ENCODE results near the gene ZBTB42.

Gene ZBTB42

DNA sequence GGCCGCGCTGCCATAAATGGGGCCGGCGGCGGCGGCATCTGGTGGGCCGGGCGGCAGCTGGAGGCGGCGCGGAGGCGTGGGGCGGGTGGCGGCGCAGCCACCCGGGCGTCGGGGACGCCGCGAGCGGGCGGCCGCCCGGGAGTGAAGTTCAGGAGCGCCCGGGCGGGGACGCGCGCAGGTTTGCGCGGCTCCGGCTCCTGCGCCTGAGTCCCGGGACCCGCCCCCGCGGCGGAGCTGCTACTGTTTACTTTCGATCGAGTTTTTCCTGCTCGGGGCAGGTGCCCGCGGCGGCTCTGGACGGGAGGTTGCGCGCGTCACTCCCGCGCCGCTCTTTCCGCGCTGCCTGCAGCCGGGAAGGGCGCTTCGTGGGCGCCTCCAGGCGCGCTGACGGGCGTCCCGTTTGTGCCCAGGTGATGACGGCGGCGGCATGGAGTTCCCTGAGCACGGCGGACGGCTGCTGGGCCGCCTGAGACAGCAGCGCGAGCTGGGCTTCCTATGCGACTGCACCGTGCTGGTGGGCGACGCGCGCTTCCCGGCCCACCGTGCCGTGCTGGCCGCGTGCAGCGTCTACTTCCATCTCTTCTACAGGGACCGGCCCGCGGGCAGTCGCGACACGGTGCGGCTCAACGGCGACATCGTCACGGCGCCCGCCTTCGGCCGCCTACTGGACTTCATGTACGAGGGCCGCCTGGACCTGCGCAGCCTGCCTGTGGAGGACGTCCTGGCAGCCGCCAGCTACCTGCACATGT is at the start of gene ZBTB42:
Gene ZBTB42, plus strand, starts transcription at position 331 of the 749 bp plus-strand sequence. Its CDS starts 97 bp downstream, at position 428.
- peak; percentile 47 for DNase-seq

DNA sequence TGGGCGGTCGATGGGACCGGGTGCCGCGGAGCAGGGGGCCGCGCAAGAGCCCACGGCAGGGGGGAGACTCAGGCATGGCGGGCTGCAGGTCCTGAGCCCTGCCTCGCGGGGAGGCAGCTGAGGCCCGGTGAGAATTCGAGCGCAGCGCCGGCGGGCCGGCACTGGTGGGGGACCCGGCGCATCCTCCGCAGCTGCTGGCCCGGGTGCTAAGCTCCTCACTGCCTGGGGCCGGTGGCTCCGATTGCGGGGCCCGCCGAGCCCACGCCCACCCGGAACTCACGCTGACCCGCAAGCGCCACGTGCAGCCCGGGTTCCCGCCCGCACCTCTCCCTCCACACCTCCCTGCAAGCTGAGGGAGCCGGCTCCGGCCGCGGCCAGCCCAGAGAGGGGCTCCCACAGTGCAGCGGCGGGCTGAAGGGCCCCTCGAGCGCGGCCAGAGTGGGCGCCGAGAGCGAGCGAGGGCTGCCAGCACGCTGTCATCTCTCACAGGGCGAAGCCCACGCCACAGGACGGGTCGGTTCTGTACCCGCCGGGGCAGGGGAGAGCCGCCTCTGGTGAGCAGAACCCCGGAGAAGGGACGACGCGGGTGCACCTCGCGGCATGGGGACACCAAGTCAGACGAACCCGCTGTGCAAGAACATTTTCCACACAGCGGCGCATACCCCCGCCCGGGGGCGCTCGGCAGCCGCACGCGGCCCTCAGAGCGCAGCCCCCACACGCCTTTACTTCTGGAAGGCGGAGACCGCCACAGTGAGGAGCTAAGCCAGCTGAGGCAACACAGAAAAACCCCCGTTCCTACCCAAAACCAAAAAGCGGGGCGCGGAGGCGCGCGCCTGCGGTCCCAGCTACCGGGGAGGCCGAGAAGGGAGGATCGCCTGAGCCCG is 49.1 kb upstream of the ZBTB42 start:
- in situ Hi-C loops (cut with MboI; ENCODE audit: low pct_unique_long_range_greater_than_20kb, low sequenced_read_pairs): no loop called here
- DNase-seq: no peak

More for the DNA sequence above, at the start of gene ZBTB42:
- in situ Hi-C loops (cut with MboI; ENCODE audit: low pct_unique_long_range_greater_than_20kb, low sequenced_read_pairs): no loop called here

DNA sequence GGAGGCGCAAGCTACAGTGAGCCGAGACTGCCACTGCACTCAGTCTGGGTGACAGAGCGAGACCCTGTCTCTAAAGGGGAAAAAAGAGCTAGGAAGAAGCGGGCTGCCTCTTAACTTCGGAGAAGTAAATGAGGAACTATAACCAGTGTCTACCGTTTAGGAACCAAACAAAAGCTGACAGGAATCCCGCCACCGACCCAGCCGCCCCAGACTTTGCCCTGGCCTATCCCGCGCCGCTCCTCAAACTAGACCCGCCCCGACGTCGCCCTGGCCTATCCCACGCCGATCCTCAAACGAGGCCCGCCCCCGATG is 48.5 kb upstream of the ZBTB42 start:
- in situ Hi-C loops (cut with MboI; ENCODE audit: low pct_unique_long_range_greater_than_20kb, low sequenced_read_pairs): no loop called here
- no peak for DNase-seq

- in situ Hi-C loops (cut with MboI; ENCODE audit: low pct_unique_long_range_greater_than_20kb, low sequenced_read_pairs): no loop called here
- DNase-seq: peak; percentile 100
These were observed 48.0 kb upstream of the ZBTB42 start, which contains the start of gene SIVA1 for GRCh38 chr14:104752735-104753527. Gene SIVA1 (plus strand): TSS chr14:104753147. CDS start chr14:104753202, 55 bp downstream.

DNA sequence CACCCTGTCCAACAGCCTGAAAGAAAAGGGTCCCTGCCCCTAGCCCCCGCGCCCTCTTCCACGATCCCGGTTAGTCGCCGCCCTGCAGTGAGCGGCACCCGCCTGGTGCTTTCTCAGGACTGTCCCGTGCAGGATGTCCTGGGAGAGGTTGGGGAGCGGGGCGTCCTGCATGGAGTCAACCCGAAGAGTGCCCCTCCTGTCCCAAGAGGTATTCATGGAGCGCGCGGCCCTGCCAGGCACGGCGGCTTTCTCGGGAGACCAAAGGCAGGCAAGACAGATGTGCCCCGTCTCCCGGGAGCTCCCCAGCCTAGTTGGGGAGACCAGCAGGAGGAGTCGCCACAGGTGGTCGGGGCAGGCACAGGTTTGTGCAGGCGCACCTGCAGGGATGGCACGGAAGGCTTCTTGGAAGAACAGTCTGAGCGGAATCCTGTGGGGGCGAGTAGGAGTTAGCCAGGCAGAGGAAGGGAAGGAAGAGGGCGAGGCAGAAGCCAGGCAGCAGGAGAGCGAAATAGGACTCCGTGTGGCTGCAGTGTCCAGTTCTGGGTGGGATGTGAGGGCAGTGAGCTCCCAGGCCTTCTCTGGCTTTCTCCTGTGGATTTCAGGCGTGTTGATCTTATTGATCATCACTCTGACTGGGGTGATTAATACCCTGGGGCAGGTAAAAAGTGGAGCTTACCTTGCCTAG is 47.2 kb upstream of the ZBTB42 start:
- in situ Hi-C loops (cut with MboI; ENCODE audit: low pct_unique_long_range_greater_than_20kb, low sequenced_read_pairs): no loop called here
- DNase-seq: peak; percentile 15

GRCh38 chr14:104754213-104754851 is 46.6 kb upstream of the ZBTB42 start:
- in situ Hi-C loops (cut with MboI; ENCODE audit: low pct_unique_long_range_greater_than_20kb, low sequenced_read_pairs): no loop called here
- DNase-seq: no peak

DNA sequence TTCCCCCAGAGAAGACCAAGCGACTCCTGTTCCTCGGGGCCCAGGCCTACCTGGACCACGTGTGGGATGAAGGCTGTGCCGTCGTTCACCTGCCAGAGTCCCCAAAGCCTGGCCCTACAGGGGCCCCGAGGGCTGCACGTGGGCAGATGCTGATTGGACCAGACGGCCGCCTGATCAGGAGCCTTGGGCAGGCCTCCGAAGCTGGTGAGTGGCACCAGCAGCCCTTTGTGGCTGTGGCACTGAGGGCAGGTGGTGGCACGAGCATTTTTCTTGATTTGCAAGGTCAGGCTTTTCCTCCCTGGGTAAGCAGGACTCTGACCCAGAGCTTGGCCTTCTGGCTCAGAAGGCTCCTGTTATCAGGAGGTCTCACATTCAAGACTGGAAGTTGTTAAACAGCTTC is 45.3 kb upstream of the ZBTB42 start:
- in situ Hi-C loops (cut with MboI; ENCODE audit: low pct_unique_long_range_greater_than_20kb, low sequenced_read_pairs): no loop called here
- DNase-seq: no peak

DNA sequence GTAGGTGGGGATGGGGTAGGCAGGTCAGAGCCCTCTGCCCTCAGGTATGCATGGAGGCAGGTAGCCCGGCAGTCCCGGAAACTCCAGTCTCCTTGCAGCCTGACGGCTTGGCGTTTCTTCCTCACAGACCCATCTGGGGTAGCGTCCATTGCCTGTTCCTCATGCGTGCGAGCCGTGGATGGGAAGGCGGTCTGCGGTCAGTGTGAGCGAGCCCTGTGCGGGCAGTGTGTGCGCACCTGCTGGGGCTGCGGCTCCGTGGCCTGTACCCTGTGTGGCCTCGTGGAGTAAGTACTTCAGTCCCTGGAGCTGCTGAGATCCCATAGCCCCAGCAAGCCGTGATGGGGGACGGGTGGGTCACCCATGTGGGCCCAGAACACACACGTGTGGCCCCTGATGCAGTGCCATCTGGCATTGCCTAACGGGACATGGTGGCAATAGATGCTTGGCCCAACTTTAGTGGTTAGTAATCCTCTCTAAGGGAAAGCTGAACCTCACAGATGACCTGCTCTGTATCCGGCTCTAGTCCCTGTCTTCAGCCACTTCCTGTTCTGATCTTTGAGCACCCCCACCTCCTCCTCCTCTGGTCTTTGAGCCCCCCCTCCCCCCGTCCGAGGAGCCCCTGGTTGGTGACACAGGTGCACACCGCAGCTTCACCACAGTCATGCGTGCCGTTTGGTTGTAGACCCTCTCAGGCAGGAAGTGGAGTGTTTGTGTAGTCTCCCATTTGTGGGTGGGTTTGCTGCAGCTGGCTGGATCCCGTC is 44.2 kb upstream of the ZBTB42 start:
- no peak for DNase-seq
- in situ Hi-C loops (cut with MboI; ENCODE audit: low pct_unique_long_range_greater_than_20kb, low sequenced_read_pairs): no loop called here

DNA sequence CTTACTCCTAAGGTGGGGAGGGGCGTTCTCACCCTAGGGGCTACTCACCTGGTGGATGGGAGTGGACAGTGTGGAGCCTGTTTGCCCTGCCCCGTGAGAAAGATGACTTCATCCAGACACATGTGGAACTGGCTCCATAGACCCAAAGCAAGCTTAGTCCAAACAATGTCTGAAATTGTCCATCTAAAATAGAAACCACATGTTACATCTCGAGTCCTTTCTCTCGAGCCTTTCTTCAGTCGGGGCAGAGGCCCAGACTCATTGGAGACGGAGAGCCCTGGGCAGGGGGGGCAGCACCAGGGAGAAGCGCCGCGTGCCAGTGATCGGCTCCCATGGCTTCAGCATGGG is 43.7 kb upstream of the ZBTB42 start:
- in situ Hi-C loops (cut with MboI; ENCODE audit: low pct_unique_long_range_greater_than_20kb, low sequenced_read_pairs): no loop called here
- no peak for DNase-seq

- in situ Hi-C loops (cut with MboI; ENCODE audit: low pct_unique_long_range_greater_than_20kb, low sequenced_read_pairs): no loop called here
- DNase-seq: no peak
These were observed 43.1 kb upstream of the ZBTB42 start for GRCh38 chr14:104757681-104758392.

- DNase-seq: no peak
- in situ Hi-C loops (cut with MboI; ENCODE audit: low pct_unique_long_range_greater_than_20kb, low sequenced_read_pairs): no loop called here
These were observed 41.6 kb upstream of the ZBTB42 start for GRCh38 chr14:104758981-104759969.

GRCh38 chr14:104765517-104765916 is 35.4 kb upstream of the ZBTB42 start:
- in situ Hi-C loops (cut with MboI; ENCODE audit: low pct_unique_long_range_greater_than_20kb, low sequenced_read_pairs): no loop called here
- no peak for DNase-seq

- in situ Hi-C loops (cut with MboI; ENCODE audit: low pct_unique_long_range_greater_than_20kb, low sequenced_read_pairs): no loop called here
These were observed 34.5 kb upstream of the ZBTB42 start for GRCh38 chr14:104766256-104766862.

DNA sequence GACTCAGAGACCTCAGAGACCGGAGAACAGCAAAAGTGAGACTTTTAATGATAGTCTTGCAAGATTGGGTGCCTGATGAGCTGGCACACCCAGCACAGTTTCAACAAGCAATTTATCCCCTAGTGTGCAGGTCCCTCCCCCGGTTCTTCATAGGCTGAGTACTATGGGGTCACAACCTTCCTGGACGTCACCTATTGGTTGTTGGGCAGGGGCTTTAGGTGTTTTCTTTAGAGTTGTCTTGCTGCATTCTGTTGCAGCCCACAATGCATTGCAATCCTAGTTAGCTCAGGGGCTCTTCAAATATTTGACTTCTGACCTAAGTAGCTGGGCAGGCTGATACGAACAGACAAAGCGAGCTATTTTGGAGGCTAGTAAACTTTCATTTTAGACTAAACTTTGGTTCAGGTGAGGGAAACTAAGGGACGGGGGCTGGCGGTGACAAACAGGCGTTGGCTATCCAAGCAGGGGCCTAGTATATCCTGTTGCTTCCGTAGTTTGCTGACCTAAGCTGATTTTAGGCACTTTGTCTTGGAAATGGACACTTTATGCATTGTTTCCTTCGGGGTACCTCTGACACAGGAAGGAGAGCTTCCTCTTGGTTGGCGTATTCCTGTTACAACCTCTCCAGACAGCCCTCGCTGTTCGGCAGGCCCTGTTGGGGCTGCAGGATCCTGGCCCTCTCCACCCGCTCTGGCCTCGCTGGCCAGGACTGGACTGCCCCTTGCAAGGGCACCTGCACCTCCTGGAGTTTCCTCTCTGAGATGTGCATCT is 33.9 kb upstream of the ZBTB42 start:
- in situ Hi-C loops (cut with MboI; ENCODE audit: low pct_unique_long_range_greater_than_20kb, low sequenced_read_pairs): no loop called here
- no peak for DNase-seq

More at GRCh38 chr14:104766256-104766862, 34.5 kb upstream of the ZBTB42 start:
- DNase-seq: no peak

- DNase-seq: no peak
- in situ Hi-C loops (cut with MboI; ENCODE audit: low pct_unique_long_range_greater_than_20kb, low sequenced_read_pairs): no loop called here
These were observed 33.3 kb upstream of the ZBTB42 start for GRCh38 chr14:104767634-104767918.
